ENCODE measurements around the gene CUX1.
A peak's percentile ranks its signal among the peaks of the same experiment; 100 is the strongest.
"Not testable (repeated sequence)": the region's sequence is repeated elsewhere in the genome, so short reads cannot be mapped to it uniquely, and the experiment has no call there.

CUX1 gene

DNA sequence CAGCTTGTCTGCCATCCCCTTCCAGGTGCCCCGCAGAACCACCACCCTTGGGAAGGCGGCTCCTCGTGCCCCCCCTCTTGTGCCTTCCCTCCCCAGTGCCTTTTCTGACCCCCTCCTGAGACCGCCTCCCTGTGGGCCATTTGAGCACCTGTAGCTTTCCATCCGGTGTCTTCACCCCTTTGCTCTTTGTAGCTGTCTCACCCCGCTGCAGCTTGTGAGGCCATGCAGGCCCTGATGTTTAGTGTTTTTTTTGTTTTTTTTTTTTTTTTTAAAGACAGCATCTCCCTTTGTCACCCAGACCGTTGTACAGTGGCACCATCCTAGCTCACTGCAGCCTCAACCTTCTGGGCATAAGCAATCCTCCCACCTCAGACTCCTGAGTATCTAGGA is 52.5 kb downstream of the CUX1 start:
- DNase-seq (ENCODE audit: low read depth in 3 of 3): no peak

DNA sequence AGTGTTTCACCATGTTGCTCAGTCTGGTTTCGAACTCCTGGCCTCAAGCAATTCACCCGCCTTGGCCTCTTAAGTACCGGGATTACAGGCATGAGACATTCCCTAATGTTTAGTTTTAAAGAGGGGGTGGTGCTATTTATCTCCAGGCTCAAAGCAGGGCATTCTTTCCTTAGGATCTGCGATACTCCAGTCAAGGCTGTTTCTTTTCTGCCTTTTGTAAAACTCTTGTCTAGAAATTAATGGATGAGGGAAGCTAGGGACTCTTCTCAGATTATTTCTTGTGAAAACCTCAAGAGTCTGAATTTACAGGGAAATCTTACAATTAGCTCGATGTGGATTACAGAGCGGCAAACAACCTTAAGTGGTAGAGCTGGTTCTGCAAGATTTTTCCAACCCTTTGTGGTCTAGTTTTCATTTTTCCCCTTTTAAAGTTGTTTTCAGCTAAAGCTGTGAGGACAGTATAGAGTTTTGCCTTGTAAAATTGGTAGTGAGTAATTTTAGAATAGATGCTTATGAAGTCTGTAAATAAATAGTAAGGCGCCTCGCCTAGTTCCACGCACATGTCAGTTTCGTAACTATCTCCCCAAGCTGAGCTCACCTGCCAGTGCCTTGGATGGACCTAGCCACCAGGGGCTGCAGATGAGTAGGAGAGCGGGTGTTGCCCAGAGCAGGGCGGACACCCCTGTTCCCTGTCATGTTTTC is 53.1 kb downstream of the CUX1 start:
- DNase-seq (ENCODE audit: low read depth in 3 of 3): no peak

DNA sequence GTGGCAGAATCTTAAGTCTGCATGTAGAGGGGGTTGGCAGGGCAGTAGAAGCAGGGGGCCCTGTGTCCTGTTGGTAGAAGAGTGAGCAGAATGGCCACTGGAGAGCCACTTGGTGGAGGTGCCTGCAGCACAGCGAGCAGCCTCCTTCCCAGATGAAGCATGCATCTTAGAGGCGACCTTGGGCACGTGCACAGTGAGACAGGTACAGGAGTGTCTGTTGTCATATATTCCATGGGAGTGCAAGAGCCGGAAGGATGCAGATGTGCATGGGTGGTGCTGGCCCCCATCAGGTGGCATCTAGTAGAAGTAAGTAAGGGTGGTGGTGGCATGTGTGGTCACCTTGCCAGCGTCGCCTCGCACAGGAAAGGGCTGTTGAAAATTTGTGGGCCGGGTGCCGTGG is 53.9 kb downstream of the CUX1 start:
- DNase-seq (ENCODE audit: low read depth in 3 of 3): no peak

DNA sequence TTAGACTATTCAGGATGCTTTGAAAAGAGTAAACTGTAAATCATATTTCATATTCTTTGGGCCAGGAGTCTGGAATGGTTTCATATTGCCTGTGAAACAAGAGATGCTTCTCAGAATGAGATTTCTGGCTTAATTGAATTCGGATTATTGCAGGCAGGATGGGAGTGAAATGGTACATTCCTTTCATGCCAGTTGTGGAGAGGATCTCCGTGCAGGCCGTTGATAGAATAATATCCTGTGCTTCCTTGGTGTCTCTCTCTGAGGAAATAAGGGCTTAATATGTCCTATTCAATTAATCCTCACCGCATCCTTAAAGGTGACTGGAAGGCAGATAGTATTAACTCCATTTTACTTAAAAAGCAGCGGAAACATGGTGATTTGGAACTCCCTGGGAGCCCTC is 56.6 kb downstream of the CUX1 start:
- DNase-seq (ENCODE audit: low read depth in 3 of 3): no peak

DNA sequence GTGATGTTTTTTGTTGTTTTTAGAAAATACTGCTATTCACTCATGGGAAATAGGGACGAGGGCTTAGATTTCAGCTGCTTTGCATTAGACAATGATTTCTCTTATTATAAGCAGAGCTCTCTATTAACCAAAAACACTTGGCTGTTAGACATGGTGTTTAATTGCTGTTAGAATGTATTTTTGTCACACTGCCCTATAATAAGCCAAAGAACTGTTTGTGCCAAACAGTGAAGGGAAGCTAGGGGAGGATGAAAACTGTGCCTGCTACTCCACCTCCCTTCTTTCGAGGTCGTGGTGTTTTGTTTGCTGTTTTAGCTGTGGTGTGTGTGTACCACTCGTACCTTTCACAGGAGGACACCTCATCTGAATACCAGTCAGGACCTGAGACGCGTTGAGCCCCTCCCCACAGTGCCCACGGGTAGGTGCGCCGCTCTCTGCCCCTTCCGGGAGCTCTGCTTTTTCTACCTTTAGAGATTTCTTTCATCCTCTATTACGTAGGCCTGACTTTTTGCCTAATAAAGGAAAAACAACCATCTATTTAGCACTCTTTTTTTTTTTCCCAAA is 57.9 kb downstream of the CUX1 start:
- no peak for DNase-seq (ENCODE audit: low read depth in 3 of 3)

DNA sequence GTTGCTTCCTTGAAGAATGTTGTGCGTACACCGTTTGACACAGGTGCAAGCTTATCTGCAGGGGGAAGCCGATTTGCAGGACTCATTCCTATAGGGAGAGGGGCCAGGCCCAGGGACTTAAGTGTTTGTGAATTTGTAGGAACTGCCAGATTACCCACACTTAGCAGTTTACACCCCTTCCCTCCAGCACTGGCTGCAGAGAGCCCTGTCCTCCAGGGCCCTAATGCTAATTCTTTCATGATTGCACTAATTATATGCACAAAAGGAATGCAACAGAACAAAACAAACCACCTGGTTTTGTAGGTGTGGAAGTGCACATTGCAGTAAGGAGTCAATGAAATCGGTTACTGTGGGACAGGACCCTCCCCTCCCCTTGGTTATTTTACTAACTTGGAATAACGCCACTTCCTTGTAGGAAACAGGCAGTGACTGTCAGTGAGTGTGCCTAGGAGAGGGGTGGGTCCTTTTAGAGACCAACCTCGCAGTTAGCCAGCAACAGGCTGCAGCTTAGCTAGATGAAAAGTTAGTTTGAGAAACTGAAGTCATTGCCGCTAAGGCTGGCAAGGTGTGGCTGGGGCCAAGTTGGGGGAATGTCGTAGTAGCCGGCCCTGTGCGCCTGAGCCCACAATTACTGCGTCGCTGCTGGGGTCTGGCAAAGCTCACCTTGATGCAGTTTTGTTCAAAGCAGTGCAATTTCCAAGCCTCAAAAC is 60.6 kb downstream of the CUX1 start:
- no peak for DNase-seq (ENCODE audit: low read depth in 3 of 3)

DNA sequence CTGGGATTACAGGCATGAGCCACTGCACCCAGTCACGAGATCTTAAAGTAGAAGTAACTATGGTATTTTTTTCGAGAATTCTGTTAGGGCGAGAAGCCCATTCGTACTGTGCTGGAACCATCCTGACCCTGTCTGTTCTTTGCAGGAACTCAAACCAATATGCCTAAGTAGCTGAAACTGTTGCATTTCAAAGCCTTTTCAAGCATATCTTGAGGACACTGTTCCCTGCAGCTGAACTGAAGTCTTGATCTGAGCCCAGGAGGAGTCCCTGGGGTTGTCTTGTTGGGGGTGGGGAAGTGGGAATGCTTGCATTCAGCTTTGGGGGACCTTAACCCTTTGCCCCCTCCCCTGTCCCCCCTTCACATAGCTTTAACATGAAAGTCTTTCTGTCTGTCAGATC is 61.5 kb downstream of the CUX1 start:
- DNase-seq (ENCODE audit: low read depth in 3 of 3): no peak

DNA sequence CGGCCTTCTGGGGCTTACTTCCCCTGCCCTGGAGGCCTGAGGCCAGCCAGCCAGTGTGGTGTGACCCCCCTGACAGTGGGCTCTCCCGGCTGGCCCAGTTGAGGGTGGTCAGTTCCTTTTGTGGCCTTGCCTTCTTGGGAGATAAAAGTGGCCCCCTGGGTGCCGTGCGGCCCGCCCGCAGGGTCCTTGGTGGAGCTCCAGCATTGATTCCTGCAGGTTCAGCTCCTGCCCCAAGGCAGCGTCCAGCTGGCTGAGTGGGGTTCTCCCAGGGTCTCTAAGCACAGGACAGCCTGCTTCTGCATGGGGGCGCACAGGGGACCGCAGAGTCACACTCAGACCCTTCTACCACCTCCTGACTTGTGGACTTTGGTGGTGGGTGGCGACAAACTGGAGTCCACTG is 62.1 kb downstream of the CUX1 start:
- DNase-seq (ENCODE audit: low read depth in 3 of 3): no peak

DNA sequence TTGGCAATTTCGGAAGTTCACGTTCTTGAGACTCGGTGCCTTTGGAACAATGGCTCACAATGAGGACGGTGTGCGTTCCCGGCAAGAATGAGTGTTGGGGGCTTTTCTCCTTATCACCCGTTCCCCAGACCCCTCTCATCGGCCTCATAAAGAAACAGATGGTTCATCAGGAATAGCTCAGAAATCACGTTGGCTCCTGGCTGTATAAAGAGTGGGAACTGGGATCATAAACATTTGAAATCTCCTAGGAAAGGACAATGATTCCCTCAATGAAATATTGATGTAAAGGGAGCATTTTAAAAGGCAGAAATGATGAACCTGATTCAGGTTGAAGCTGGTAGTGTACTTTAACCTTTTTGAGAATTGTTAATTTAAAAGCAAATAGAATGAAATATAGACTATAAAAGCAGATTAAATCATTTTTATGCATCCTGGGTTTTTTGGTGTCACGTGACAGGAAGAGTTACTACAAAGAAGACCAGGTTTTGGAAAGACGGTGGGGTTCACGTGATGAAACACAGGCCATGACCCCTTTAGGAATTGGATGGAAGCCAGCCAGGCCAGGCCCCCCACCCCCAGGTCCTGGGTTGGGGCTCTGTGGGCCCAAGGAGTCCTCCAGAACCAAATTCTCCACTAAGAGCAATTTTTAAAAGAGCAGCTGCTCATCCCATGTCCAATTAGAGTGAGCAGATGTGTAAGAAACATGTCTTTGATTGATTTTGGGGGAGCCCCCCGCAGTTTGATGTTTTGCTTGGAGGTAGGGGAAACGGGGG is 63.0 kb downstream of the CUX1 start:
- no peak for DNase-seq (ENCODE audit: low read depth in 3 of 3)

DNA sequence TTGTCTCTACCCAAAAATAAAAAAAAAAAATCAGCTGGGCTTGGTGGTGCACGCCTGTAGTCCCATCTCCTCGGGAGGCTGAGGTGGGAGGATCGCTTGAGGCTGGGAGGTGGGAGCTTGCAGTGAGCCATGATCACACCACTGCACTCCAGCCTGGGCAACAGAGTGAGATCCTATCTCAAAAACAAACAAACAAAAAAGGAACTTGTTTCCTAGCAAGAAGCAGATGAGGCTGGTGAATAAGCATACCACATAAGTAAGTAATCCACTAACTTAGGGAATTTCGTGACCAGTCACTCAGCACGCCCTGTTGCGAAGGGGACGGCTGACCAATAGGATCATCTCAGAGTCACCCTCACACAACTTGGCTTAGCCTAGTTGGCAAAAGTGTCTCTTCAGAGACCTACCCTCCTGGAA is 64.6 kb downstream of the CUX1 start:
- DNase-seq (ENCODE audit: low read depth in 3 of 3): no peak

DNA sequence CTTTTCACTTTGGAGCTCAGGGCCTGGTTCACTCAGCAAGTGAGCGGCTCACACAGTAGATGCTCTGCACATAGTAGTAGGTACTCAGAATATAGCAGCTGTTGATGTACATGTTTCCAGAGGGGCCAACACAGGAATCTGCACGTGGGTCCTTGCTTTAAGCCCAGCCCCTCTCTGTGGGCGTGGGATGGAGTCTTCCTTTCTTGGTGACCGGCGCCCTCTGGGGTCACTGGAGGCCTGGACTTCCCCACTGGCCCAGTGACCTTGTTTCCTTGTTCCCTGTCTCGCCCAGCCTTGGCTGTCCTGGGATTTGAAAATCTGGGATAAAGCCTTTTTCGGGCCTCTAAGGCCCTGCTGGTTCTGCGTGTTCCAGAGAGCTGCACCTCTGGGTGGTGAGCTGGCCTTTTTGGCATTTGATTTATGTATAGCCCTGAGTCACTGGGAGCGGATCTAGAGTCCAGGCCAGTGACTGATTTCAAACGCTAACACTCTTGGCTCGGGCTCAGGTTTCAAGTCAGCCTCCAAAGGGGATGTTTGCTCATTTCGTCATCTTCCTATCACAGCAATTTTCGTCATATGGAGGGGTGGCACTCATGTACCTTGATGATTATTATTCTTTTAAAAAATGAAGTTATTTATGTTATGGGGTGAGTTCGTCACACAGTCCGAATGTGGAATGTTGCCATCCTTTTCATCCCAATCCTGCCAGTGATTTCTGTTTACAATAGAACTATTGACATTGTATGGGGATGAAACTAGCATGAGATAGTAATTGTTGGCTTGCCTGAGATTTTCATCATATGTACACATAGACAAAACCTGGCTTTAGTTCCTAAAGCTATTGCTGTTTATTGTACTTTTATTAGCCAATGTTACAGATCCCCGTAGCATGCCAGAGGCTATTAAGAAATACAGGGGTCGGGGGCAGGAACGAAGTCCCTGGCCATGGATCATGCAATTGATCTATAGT is 65.5 kb downstream of the CUX1 start:
- no peak for DNase-seq (ENCODE audit: low read depth in 3 of 3)

DNA sequence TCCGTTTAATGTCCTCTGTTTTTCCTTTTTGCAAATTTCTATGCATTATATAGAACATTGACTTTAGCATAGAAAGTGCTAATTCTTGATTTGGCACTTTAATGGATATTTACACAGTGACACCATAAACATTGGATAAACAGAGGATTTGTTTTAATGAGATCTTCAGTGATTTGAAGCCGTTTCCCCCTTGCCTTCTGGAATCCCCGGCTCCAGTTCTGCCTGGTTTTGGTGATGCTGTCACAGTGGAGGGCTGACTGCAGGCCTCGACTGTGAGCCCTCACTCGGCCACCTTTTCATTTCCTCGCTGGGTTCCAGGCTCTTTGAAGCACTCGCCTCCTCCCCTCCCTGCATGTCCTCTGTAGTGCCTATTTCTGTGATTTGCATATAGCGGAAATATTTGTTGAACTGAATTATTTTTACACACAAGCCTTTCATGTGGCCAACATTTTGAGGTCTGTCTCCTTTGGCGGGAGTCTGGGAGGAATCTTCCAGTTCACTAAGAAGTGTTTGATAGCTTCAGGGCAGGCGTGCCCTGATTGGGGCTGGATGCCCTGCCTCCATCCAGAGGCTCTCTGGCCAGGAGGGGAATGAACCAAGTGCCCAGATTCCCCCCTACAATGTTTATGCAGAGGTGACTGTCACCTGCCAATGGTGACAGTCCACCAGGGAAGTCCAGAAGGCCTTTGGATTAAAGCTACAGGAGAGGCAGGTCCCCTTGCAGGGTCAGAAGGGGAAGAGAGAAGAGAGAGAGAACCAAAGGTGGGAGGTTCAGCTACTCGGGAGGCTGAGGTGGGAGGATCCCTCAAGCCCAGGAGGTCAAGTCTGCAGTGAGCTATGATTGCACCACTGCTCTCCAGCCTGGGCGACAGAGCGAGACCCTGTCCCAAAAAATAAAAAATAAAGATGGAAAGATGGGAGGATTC is 67.5 kb downstream of the CUX1 start:
- peak in 1 of 3 experiments; percentile 2 for DNase-seq (ENCODE audit: low read depth in 3 of 3)

DNA sequence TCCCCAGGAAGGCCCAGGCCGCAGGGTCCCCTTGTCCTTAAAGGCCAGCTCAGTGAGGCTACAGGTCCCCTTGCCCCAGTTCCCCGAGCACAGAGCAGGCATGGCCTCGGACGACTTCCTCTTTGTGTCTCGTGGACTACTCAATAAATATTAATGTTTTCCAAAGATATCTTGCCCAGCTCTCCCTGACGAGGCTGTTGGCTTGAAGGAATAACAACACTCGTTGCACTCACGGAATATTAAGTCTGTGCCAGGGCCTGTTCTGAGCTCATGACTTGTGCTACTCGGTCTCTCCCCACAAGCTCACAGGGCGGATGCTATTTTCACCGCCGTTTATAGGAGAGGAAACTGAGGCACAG is 68.2 kb downstream of the CUX1 start:
- no peak for DNase-seq (ENCODE audit: low read depth in 3 of 3)

DNA sequence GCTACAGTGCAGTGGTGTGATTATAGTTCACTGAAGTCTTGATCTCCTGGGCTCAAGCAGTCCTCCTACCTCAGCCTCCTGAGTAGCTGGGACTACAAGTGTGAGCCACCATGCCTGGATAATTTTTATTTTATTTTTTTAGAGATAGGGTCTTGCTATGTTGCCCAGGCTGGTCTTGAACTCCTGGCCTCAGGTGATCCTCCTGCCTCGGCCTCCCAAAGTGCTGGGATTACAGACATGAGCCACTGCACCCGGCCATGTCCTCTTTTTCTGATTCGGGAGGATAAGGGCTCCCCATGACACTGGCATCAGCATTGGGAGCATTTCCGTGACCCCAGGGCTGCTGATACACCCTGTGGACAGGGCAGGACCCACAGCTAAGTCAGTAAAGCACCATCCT is 69.9 kb downstream of the CUX1 start:
- not testable (repeated sequence) for DNase-seq (ENCODE audit: low read depth in 3 of 3)

DNA sequence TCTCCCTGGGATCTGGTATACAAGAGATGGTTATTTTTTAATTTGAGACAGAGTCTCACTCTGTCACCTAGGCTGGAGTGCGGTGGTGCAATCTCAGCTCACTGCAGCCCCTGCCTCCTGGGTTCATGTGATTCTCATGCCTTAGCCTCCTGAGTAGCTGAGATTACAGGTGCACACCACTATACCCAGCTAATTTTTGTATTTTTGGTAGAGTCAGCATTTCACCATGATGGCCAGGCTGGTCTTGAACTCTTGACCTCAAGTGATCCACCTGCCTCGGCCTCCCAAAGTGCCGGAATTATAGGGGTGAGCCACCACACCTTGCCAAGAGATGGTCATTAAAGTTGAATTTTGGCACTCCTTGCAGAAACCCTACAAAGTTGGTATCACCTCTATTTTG is 71.1 kb downstream of the CUX1 start:
- not testable (repeated sequence) for DNase-seq (ENCODE audit: low read depth in 3 of 3)

DNA sequence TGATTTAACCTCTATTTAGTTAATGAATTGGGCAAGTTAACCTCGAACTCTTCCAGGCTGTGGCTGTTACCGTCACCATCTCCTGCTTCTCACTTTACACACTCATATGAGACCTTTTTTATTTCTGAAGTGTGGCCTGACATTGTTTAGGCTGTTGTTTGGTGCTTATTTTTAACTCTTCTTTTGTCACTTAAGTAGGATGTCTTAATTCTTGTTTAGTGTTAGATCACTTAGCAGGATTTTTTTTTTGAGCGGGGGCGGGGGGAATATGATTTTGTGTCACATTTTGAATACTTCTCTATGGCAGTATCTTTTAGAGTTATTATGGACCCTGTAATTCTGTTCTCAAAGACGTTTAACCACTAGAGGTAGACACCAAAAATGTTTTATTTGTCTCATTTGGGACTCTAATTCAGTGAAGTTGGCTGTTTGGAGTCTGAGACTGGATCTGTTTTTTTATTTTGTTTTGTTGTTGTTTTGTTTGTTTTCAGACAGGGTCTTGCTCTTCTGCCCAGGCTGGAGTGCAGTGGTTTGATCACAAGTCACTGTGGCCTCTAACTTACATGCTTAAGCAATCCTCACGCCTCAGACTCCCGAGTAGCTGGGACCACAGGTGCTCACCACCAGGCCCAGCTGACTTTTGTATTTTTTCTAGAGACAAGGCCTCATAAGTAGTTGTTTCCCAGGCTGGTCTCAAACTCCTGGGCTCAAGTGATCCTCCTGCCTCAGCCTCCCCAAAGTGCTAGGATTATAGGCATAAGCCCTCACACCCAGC is 73.5 kb downstream of the CUX1 start:
- no peak for DNase-seq (ENCODE audit: low read depth in 3 of 3)

DNA sequence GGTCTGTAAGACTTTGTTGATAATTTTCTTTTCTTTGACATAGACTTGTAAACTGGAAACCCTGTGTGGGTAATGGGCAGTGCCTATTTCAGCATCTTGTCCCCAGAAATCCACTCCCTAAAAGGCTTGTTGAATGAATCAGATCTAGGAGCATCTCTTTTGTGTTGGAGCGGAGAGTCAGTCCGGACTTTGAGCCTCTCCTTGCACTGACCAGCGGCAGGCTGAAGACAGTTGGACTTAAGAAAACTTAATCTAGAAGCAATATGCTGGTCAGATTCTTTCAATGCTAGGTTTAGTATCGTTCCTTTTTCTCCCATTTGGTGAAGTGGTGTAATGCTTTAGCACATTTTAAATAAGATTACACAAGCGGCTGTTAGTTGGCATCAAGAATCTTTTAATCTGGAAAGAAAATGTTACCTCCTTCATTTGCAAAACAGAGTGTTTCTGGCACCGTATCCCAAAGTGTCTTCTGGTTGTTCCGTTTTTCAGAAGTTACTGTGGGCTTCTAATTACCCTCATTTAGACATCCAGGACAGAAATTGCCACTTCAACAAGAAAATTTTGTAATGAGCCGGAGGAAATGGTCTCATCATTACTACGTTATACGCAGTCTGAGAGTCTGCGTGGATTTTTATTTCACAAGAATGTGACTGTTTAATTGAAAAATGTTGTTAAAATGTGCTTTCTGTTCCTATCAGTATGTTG is 74.7 kb downstream of the CUX1 start:
- no peak for DNase-seq (ENCODE audit: low read depth in 3 of 3)

DNA sequence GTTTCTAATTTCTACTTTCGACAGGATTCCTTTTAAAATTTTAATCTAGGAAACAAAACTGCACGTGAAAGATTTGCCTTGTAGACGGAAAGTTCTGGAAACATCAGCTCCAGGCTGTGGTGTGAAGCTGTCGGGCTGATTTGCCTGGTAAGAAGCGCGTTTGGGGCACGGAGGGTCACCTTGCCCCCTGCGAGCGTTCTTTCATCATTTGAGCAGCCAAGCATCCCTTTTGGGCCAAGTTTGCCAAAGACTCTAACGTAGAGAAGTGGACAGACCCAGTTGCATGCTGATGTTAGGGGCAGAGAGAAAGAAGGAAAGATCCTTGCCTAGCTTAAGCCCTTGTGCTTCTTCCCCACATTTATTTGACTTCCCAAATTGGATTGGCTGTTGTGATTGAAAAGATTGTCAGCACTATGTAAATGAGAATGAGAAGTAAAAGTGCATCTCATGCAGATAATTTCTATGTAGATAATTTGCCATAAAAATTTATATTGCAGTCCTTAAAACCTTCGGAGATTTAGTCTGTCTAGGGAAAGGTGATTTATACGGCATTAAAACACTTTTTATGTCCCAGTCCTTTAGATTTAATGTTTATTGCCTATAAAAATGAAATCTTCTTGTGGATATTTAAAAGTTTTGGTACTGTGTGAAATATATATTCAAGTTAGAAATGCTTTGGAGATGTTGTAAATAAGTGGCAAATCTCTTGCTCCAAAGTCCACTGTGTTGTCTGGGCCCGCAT is 76.1 kb downstream of the CUX1 start:
- DNase-seq (ENCODE audit: low read depth in 3 of 3): no peak
